HG03159 (cell line): ENCODE results near the gene CHRM4.

Source experiments
- ATAC-seq: cut with Tn5 transposase; IDR thresholded peaks from one replicate; pipeline ENCODE4 v1.9.1; 2021; ENCODE audit warnings: mild to moderate bottlenecking, moderate library complexity; ENCODE audit not compliant: unreplicated experiment

CHRM4 gene

GRCh38 chr11:46369458-46370152 lies 22.0 kb downstream of the CHRM4 start:
- no peak for ATAC-seq

- no peak for ATAC-seq
Observed at GRCh38 chr11:46367916-46368267, 23.7 kb downstream of the CHRM4 start.

- ATAC-seq, result peak; percentile 57
Observed at GRCh38 chr11:46367244-46367915, 24.2 kb downstream of the CHRM4 start.

DNA sequence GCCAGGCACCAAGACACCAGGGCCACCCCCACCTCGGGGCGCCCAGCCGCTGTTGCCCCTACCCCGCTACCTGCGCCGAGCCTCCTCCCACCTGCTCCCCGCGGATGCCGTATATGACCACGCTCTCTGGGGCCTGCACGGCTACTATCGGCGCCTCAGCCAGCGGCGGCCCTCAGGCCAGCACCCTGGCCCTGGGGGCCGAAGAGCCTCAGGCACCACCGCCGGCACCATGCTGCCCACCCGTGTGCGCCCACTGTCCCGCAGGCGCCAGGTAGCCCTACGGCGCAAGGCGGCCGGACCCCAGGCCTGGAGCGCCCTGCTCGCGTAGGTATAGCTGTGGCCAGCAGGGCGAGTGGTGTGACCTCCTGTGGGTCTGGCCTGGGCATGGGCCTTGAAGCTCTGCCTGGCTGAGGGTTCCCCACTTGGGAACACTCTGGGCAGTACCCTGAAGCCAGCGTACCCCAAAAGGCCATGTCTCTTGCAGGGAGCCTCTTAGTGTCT lies 24.9 kb downstream of the CHRM4 start:
- no peak for ATAC-seq

- no peak for ATAC-seq
Observed at GRCh38 chr11:46366260-46366659, 25.3 kb downstream of the CHRM4 start.

DNA sequence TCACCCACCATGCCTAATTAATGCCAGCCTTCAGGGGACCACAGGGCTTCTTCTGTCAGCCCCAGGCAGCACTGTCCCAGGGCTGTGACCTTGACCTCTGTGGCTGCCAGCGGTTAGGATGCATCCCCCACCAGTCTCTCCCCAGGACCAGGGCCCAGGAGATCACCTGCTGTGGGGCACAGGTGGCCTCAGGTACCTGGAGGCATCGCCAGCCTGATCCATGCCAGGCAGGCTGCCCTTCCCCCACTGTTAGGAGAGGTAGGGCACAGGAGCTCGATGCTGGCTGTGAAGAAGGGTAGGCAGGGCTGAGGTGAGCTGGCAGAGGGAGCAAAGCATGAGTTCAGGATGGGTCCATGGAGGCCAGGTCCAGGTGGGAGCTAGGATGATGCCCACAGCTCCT lies 26.8 kb downstream of the CHRM4 start:
- ATAC-seq, result no peak

- no peak for ATAC-seq
Observed at GRCh38 chr11:46364056-46364455, 27.5 kb downstream of the CHRM4 start.

DNA sequence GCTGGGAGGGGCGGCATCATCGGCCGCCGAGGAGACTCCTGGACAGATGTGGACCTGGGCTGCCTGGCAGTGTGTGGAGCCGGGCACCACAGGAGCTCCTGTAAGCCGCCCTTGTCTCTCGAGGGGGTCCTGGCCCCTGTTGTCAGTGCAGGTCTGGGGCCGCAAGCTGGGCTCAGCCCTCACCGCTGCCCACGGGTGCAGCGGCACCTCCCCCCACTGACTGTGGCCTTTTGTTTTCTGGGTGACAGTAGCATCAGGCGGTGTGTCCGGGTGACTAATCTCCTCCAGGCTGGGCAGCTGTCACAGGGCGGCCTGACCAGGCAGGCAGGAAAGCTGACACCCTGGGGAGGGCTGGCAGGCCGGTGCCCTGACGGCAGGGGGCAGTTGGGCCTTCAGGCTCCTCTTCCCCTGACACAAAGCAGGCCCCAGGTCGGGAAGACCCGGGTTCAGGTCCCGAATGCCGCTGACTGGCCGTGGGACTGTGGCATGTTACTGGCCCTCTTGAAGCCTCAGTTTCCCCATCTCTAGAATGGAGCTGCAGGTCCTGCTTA lies 28.0 kb downstream of the CHRM4 start:
- no peak for ATAC-seq

DNA sequence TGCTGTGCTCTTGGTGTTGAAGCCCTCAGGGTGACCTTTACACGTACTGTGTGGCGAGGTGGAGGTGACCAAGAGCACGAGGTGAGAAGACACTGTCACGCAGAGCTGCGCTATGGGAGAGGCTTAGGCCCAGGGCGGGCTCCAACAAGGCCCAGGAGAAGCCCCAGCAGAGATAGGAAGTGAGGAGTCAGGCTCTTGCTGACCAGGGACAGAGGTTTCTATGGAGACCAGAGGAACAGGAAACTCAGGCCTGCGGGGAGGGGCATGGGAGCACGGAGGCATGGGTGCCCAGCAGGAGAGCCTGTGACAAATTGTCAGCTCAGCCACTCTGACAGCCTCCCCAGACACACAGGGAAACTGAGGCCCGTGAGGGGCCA lies 28.6 kb downstream of the CHRM4 start:
- ATAC-seq, result no peak

DNA sequence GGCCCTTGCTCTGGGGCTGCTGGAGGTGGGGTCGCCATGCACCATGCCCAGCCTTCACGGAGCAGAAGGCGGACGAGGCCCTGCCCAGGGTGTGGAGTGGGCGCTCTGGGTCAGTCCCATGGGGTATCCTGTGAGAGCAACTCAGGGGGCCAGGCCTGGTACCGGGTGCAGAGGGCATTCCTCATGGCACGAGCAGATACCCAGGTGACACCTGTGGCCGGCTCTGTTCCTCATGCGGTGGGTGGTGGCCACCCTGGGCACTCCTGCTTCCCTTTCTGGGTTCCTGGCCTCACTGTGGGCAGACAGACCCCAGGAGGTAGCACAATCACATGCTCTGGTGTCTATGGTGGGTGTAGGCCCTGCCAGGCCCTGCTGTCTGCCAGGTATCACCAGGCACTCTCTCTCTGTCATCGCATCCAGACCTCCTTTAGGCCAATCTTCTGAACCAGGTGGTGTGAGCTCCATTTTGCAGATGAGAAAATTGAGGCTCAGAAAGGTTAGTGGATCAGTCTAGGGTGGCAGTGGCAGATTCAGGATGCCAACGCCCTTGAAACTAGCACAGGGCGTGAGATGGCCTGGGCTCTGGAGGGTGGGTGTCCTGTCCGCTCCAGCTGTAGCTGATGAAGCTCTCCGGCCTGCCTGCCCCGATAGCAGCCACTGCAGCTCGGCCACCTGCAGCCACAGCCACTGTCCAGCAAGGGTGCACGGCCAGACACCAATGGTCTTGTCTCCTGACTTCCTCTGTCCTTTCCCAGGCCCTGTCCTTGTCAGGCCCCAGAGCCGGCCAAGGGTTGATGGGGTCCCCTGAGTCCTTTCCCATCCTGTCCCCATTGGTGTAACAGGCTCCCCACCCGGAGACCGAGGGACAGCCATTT lies 29.2 kb downstream of the CHRM4 start:
- no peak for ATAC-seq

- ATAC-seq, result peak; percentile 88
Observed at GRCh38 chr11:46361283-46362155, 30.1 kb downstream of the CHRM4 start.

GRCh38 chr11:46360878-46361277 lies 30.7 kb downstream of the CHRM4 start:
- ATAC-seq, result no peak

GRCh38 chr11:46359953-46360352 lies 31.6 kb downstream of the CHRM4 start:
- ATAC-seq, result no peak

GRCh38 chr11:46357483-46357936 lies 34.1 kb downstream of the CHRM4 start:
- no peak for ATAC-seq

- no peak for ATAC-seq
Observed at GRCh38 chr11:46356924-46357482, 34.6 kb downstream of the CHRM4 start.

DNA sequence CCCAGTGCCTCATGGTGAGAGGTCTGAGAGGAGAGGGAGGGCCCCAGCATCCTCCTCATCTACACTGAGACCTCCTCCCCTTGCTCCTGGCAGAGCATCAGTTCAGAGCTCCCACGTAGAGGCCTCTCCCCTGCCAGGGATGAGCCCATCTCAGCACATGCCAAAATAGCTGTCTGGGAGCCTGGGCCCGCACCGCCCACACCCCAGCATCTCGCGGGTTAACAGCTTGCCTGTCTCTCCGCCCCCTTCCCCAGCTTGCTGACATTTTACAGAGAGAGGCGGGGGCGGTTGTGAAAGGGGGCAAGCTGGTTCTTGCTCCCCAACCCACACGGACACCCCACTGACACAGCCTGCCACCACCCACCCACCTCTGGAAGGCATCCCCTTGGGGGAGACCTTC lies 37.9 kb downstream of the CHRM4 start:
- no peak for ATAC-seq

DNA sequence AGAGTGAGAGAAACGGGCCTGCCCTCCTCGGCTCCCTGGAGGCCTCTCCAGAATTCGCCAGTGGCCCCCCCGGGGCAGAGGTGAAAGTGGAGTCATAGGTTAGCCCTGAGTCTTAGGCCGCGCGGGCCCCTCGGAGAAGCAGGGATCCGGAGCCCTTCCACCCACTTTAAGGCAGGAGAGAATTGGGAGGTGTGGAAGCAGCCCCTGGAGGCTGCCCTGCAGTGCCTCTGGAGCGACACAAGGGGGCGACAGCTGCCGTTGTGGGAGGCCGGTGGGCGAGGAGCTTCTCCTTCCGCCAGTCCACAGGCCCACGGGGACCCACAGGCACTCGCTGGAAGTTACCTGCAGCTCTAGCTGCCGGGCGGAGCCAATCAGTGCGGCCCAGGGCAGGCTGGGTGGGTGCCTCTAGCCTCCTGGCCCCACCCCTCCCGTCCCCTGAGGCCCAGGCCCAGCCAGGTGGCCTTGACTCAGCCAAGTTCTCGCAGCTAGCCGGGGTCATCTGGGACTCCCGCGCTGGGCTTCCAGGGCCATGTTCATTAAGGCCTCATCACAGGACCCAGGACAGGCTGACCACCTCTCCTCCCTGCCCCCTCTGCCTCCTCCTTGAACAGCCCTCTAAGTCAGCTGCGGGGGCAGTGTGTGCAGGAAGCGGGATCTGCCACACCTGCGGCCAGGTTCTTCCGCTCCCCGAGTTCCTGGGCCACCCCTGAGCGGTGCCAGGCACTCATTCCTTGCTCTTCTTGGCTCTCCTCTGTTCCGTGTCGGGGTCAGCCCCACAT lies 39.3 kb downstream of the CHRM4 start:
- no peak for ATAC-seq

DNA sequence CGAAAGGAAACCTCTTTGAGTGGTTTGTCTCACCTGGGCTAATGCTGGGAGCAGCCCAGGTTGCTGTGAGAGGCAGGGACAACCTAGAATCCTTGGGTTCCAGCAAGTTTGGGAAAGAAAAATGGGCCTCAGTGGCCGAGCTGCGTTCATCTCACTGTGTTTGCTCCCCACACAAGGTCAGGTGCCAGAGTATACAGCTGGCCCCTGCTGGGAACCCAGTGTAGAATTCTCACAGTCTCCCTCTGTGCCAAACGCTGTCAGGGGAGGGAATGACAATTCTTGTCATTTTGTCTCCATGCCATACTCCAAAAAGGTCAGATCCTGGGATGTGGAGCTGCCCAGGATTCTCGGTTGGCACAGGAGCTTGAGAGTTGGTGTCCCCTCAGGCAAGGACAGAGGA lies 40.0 kb downstream of the CHRM4 start:
- ATAC-seq, result no peak

- ATAC-seq, result no peak
Observed at GRCh38 chr11:46351148-46351547, 40.4 kb downstream of the CHRM4 start.
